GM21367 (cell line): ENCODE measurements around the gene VSIG2.

Experiments used
- ATAC-seq: cut with Tn5 transposase; IDR thresholded peaks from one replicate; pipeline ENCODE4 v1.9.1; 2021; ENCODE audit not compliant: unreplicated experiment

The VSIG2 gene

DNA sequence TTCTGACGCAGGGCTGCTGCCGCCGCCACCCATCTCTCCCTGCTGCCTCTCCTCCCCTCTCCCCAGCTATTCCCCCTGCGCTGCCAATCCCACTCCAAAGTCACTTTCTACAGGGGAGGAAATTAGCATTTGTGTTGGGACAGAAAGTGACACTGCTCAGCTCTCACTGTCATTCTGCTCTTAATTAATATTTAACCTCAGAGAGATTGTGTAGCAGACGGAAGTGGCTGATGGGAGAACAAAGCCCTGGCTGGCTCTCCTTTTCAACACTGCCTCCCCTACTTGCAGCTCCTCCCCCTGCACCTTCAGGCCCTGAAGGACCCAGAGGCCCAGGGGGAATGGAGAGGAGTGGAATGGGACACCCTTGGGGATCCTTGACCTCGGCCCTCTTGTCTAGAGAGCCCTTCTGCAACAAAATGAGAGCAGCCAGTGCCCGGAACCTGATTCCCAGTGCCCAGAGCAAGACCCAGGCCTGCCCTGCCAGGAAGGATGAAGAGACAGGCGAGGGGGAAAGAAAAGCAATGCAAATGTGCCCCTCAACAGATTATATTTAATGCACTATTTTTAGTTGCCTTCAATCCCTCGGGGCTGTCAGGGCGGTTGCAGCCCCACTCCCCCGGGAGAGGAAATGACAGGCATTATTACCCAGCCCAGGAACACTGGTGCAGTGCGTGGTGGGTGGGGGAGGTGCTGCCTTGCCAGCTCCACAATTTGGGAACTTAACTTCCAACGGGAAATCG is 26.9 kb downstream of the VSIG2 start:
- peak; percentile 73 for ATAC-seq

DNA sequence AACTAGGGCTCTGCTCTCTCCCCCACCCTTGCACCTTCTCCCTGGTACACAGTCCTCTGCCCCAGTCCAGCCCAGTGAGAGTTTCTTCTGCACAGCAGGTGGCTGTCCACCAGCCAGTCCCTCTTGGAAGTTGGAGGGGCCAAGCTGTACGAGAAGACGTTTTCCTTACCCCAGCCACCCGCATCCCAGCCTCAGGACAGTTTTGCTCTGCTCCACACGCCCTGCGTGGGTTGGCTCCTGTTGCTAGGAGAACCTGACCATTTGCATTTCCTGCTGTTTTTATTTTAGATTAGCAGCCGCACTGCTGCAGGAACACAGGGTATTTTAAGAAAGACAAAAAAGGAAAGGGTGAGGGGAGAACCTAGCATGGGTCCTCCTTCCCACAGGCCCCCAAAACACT is 29.9 kb downstream of the VSIG2 start:
- no peak for ATAC-seq

DNA sequence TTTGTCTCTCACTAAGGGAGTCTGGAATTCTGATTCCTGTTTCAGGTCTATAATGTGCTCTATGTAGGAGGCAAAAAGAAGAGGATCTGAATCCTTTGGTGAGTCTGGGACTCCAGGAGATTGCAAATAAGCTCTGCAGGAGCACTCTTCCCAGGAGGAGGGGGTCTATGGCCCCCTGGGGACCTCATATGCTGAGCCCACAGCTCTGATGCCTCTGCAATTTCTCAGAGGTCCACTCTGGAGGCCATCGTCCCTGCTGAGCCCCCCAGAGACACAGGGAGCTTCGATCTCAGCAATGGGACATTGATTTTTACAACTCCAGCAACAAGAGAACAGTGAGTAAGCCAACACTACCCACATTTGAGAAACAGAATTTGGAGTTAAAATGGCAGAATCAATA is 32.5 kb downstream of the VSIG2 start:
- ATAC-seq = no peak

DNA sequence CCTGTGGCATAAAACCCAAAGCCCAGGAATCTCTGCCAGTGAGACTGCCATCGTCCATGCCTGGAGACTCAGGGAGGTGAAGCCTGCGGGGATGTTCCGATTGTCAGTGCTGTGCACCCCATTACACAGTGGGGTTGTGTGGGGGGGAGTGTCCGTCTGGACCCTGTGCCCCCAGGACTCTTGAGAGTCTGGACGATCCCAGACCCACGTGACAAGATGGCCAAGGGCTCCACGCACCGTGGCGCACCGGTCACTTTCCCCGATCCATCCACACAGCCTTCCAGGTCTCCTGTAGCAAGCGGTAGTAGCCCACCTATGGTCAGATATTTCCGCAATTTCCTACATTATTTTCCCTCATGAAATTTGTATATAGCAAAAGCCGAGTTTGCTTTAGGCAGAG is 33.3 kb downstream of the VSIG2 start:
- no peak for ATAC-seq

DNA sequence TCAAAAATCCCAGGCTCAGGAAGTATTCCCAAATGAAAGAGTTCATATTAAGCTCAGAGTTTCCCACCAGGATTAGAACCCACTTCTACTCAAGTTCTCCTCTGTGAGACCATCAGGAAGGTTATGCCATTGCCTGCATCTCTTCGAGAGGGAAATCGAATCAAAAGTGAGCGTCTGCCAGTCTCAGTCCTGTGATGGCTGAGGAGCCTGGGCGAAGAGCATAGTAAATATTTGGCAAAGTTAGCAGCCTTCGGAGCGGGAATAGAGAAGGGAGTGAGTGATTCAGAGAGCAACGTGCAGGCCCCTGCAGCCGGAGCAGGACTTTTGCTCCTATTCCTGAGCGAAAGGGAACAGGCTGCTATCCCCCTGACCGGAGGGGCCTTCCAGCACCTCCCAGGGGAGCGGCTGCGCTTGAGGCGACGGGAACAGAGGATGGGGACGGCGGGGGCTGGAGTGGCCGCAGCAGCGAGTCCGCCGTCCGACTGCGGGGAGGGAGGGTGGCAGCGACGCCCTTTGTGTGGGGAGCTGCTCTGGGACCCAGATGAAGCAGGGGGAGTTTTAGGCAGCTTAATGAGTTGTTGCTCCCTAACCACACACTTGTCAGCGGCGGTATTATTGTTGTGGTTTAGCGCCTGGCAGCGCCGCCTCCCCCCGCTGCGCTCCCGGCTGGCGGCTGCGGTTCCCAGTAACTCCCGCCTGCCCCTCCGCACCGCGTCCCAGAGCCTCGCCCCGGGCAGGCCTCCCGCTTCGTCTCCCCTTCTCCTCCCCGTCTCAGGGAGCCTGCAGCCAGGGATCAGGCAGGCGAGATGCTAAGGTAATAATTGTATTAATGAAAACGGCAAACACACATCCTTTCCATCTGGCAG is 34.0 kb downstream of the VSIG2 start:
- no peak for ATAC-seq

DNA sequence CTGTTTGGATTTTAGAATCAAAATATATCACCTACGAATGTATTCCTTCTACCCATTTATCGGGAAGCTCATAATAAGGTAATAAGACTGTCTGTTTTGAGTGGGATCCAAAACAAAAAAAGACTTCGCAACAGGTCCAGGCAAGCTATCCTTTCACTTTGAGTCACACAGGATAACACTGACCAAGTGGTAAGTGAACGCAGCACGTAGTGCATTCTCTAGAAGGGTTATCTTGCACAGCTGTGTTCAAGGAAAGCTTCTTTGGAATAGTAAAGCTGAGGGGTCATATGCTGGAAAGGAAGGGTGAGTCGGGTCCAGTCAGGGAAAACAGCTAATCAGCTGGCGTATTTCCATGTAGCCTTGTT is 34.7 kb downstream of the VSIG2 start:
- ATAC-seq = no peak

DNA sequence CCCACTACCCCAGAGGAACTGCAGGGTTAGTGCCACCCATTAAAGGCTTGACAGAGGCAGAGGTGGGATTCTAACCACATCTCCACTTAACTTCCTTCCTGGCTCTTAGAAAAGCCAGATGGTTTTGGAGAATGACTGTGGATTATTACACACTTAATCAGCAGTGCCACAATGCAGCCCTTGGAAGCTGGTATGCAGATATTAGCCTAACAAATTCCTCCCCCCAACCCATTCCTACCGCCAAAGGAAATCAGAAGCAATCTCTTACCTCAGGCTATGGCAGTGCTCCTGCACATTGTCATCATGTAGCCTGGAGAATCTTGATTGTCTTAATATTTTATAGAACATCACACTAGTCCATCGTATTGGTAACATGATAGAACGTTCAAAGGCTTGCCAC is 35.5 kb downstream of the VSIG2 start:
- ATAC-seq = no peak

DNA sequence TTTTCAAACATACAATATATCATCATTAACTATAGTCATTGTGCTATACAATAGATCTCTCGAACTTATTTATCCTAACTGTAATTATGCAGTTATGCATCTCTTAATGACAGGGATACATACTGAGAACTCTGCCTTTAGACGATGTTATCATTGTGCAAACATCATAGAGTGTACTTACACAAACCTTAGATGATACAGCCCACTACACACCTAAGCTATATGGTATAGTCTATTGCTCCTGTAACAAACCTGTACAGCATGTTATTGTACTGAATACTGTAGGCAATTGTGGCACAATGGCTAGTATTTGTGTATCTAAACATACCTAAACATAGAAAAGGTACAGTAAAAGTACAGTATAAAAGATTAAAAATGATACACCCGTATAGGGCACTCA is 39.7 kb downstream of the VSIG2 start:
- ATAC-seq = no peak

DNA sequence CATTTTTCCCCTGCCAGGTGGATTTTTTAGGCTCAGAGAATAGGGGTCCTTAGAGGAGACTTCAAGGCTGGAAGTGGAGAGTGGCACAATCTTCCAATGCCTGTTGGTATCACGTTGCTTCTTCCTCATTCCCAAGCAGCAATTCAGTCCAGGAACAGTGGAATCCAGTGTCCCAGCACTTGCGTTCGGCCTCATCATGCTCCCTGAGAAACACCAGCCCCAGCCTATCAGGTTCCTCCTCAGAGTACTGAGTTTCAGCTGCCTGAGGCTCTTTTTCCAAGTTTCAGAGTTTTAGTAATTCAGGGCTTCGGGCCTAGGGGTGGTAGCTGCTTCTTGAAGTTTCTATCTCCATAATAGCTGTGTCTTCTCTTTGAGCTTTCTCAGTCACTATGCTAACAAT is 44.2 kb downstream of the VSIG2 start:
- no peak for ATAC-seq

DNA sequence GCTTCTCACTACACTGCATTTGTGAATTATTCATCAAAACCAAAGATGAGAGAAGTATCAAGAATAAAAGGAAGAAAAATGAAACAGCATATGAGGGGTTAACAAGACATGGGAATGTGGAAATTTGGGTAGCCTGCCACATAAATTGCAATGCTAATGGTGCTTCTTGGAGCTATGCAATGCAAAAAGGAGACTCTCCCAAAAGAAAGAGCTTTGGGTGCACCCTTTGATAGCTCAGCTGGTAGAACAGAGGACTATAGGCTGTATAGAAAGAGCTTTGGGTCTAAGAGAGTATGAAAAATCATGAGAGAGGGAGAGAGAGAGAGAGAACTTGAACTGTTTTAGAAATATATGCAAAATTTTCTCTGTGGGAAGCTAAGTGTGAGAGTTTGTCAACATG is 52.0 kb downstream of the VSIG2 start:
- ATAC-seq = no peak

DNA sequence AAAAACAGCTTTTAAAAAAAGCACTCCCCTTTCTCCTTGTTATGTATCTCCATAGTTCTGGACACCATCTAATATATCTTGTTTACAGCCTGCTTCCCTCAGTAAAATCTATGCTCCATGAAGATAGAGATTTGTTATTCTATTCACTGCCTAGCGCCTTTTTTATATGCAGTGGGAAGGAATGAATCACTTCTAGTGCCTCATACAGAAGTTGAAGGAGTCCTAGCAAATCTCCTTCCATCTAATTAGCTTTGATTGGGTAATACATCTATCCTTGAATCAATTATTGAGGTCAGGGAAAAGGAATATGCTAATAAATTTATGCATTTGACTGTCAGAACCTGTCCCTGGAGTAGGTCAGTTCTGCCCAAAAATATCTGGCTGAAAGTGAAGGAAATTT is 52.5 kb downstream of the VSIG2 start:
- no peak for ATAC-seq
